Endothelial cell (in vitro differentiated cells): Measurements from ENCODE around the gene ALLC. TPM values are rescaled to one million over a fixed set of nuclear protein-coding genes. Genes with fewer than 3 reads are reported as not detected.
A peak's percentile ranks its signal among the peaks of the same experiment; 100 is the strongest.

Experiments used
- DNase-seq: peaks from one replicate; pipeline ENCODE4 v3.0.0; 2021; ENCODE audit warnings: low spot score
- H3K27ac Mint-ChIP-seq: one replicate; pipeline ENCODE4 v1.8.0; 2021; ENCODE audit warnings: mixed read lengths, inconsistent platforms; ENCODE audit not compliant: unreplicated experiment
- H3K27me3 Mint-ChIP-seq: one replicate; pipeline ENCODE4 v1.8.0; 2021; ENCODE audit warnings: mild to moderate bottlenecking, moderate library complexity, mixed read lengths, inconsistent platforms; ENCODE audit not compliant: unreplicated experiment
- H3K36me3 Mint-ChIP-seq: one replicate; pipeline ENCODE4 v1.8.0; 2021; ENCODE audit warnings: mild to moderate bottlenecking, low read depth, mixed read lengths, inconsistent platforms; ENCODE audit not compliant: unreplicated experiment
- H3K4me1 Mint-ChIP-seq: one replicate; pipeline ENCODE4 v1.8.0; 2021; ENCODE audit warnings: mild to moderate bottlenecking, mixed read lengths, inconsistent platforms; ENCODE audit not compliant: unreplicated experiment
- H3K4me3 Mint-ChIP-seq: one replicate; pipeline ENCODE4 v1.8.0; 2021; ENCODE audit warnings: mild to moderate bottlenecking, mixed read lengths, inconsistent platforms; ENCODE audit not compliant: unreplicated experiment
- H3K9me3 Mint-ChIP-seq: one replicate; pipeline ENCODE4 v1.8.0; 2021; ENCODE audit warnings: mixed read lengths, inconsistent platforms; ENCODE audit not compliant: unreplicated experiment
- CTCF ChIP-seq: fragments of 200-600 bp; sonication (generic); IDR thresholded peaks from one replicate; pipeline ENCODE4 v1.5.0; 2021; ENCODE audit warnings: antibody characterized with exemption; ENCODE audit not compliant: unreplicated experiment
- total RNA-seq: library from RNA; stranded (reverse); fragmentation: NEBNext Ultra II Directional; extraction: Animal tissue kit (Norgen Biotek cat#: 25700); gene quantifications from one replicate; pipeline ENCODE4 v1.2.1, GENCODE V29; 2021; ENCODE audit not compliant: unreplicated experiment

The ALLC gene
- total RNA-seq, 1 donor from 2014 or later = 0.26 TPM

GRCh38 chr2:3641841-3642421 lies 16.1 kb upstream of the ALLC start:
- H3K4me3 Mint-ChIP-seq = peak overlapping the region; percentile 40
- peaks cover 11% of the 10 kb centered on the region for H3K27me3 Mint-ChIP-seq
- H3K4me1 Mint-ChIP-seq = peaks cover 4% of the 10 kb centered on the region
- DNase-seq = no peak
- no peak overlapping the region for H3K27ac Mint-ChIP-seq
- no peaks in the 10 kb centered on the region for H3K36me3 Mint-ChIP-seq
- no peak for TF ChIP-seq CTCF
- H3K9me3 Mint-ChIP-seq = no peaks in the 10 kb centered on the region

GRCh38 chr2:3642521-3643215 lies 15.3 kb upstream of the ALLC start:
- H3K9me3 Mint-ChIP-seq = no peaks in the 10 kb centered on the region
- peaks cover 4% of the 10 kb centered on the region for H3K4me1 Mint-ChIP-seq
- TF ChIP-seq CTCF = no peak
- DNase-seq = no peak
- no peaks in the 10 kb centered on the region for H3K36me3 Mint-ChIP-seq
- peak overlapping the region; percentile 24 for H3K27ac Mint-ChIP-seq
- peaks cover 13% of the 10 kb centered on the region for H3K27me3 Mint-ChIP-seq
- H3K4me3 Mint-ChIP-seq = no peak overlapping the region

GRCh38 chr2:3643371-3644245 lies 14.4 kb upstream of the ALLC start:
- peaks cover 15% of the 10 kb centered on the region for H3K27me3 Mint-ChIP-seq
- H3K4me3 Mint-ChIP-seq = no peak overlapping the region
- TF ChIP-seq CTCF = no peak
- H3K4me1 Mint-ChIP-seq = peaks cover 4% of the 10 kb centered on the region
- H3K27ac Mint-ChIP-seq = no peak overlapping the region
- no peaks in the 10 kb centered on the region for H3K36me3 Mint-ChIP-seq
- H3K9me3 Mint-ChIP-seq = no peaks in the 10 kb centered on the region
- no peak for DNase-seq

GRCh38 chr2:3644246-3644525 lies 13.8 kb upstream of the ALLC start:
- H3K36me3 Mint-ChIP-seq = no peaks in the 10 kb centered on the region
- H3K4me1 Mint-ChIP-seq = peaks cover 4% of the 10 kb centered on the region
- no peak overlapping the region for H3K4me3 Mint-ChIP-seq
- peaks cover 17% of the 10 kb centered on the region for H3K27me3 Mint-ChIP-seq
- H3K9me3 Mint-ChIP-seq = no peaks in the 10 kb centered on the region
- H3K27ac Mint-ChIP-seq = no peak overlapping the region
- TF ChIP-seq CTCF = no peak
- no peak for DNase-seq
